ENCODE results near the gene SLC13A3.

The SLC13A3 gene

GRCh38 chr20:46604551-46605133 is 46.6 kb downstream of the SLC13A3 start:
- DNase-seq: no peak

GRCh38 chr20:46602429-46602828 is 48.8 kb downstream of the SLC13A3 start:
- DNase-seq: no peak

GRCh38 chr20:46601603-46602122 is 49.6 kb downstream of the SLC13A3 start:
- DNase-seq: no peak

- no peak for DNase-seq
Observed at GRCh38 chr20:46600286-46600752, 50.9 kb downstream of the SLC13A3 start.

GRCh38 chr20:46599227-46599987 is 51.9 kb downstream of the SLC13A3 start:
- DNase-seq: no peak

GRCh38 chr20:46595933-46596332 is 55.3 kb downstream of the SLC13A3 start:
- DNase-seq: no peak

GRCh38 chr20:46594725-46595124 is 56.5 kb downstream of the SLC13A3 start:
- no peak for DNase-seq

GRCh38 chr20:46592580-46593362 is 58.5 kb downstream of the SLC13A3 start:
- no peak for DNase-seq

- no peak for DNase-seq
Observed at GRCh38 chr20:46590443-46590842, 60.8 kb downstream of the SLC13A3 start.

GRCh38 chr20:46588532-46589511 is 62.4 kb downstream of the SLC13A3 start:
- no peak for DNase-seq

GRCh38 chr20:46587986-46588385 is 63.3 kb downstream of the SLC13A3 start:
- DNase-seq: no peak

GRCh38 chr20:46586724-46587123 is 64.5 kb downstream of the SLC13A3 start:
- no peak for DNase-seq

GRCh38 chr20:46584508-46584907 is 66.8 kb downstream of the SLC13A3 start:
- DNase-seq: no peak

- no peak for DNase-seq
Observed at GRCh38 chr20:46583411-46584214, 67.6 kb downstream of the SLC13A3 start.

GRCh38 chr20:46582648-46583047 is 68.6 kb downstream of the SLC13A3 start:
- no peak for DNase-seq

- no peak for DNase-seq
Observed at GRCh38 chr20:46581391-46581790, 69.9 kb downstream of the SLC13A3 start.

- DNase-seq: no peak
Observed at GRCh38 chr20:46580613-46581205, 70.5 kb downstream of the SLC13A3 start.

GRCh38 chr20:46578745-46579144 is 72.5 kb downstream of the SLC13A3 start:
- no peak for DNase-seq

GRCh38 chr20:46576774-46577395 is 74.4 kb downstream of the SLC13A3 start:
- DNase-seq: no peak

GRCh38 chr20:46575937-46576461 is 75.3 kb downstream of the SLC13A3 start:
- no peak for DNase-seq
